Muscle of arm (tissue), 14 donors: ENCODE results near the gene PI16. TPM values are rescaled to one million over a fixed set of nuclear protein-coding genes. Genes with fewer than 3 reads are reported as not detected.

Experiments used
- DNase-seq: peaks from one replicate; pipeline ENCODE4 v3.0.0-alpha.2; 2013
- long read RNA-seq, 11 donors: transcript quantifications; one replicate each; lab custom pipeline, GENCODE V29; 2026
- polyA plus RNA-seq, 12 donors: library from polyadenylated mRNA; unstranded; fragments of 120-200 nt; gene quantifications; one replicate each; pipeline ENCODE4 v1.2.1, GENCODE V29; 2013; ENCODE audit not compliant: insufficient read length in 12 of 12

The PI16 gene, protein sequence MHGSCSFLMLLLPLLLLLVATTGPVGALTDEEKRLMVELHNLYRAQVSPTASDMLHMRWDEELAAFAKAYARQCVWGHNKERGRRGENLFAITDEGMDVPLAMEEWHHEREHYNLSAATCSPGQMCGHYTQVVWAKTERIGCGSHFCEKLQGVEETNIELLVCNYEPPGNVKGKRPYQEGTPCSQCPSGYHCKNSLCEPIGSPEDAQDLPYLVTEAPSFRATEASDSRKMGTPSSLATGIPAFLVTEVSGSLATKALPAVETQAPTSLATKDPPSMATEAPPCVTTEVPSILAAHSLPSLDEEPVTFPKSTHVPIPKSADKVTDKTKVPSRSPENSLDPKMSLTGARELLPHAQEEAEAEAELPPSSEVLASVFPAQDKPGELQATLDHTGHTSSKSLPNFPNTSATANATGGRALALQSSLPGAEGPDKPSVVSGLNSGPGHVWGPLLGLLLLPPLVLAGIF
- 10 to 100 TPM in 6 of 12 donors, 1 to 10 TPM in 5, not detected in 1; 5.1 to 65.3 (median 10.9) TPM for polyA plus RNA-seq
- long read RNA-seq, donor 1: 0 reads
- long read RNA-seq, donor 2, transcript PI16-201 (7 exons, 2,190 nt): major isoform, 9 of 34 reads
- long read RNA-seq, donor 2, partial matches to known transcripts: 25 of 34 reads
- long read RNA-seq, donor 2, other reads (novel, unspliced or antisense): 0 of 34 reads
- long read RNA-seq, donor 3, partial matches to known transcripts: 0 of 1 reads
- long read RNA-seq, donor 3, other reads (novel, unspliced or antisense): 0 of 1 reads
- long read RNA-seq, donor 4: 0 reads
- long read RNA-seq, donor 5, transcript PI16-201 (7 exons, 2,190 nt): major isoform, 5 of 5 reads
- long read RNA-seq, donor 5, partial matches to known transcripts: 0 of 5 reads
- long read RNA-seq, donor 5, other reads (novel, unspliced or antisense): 0 of 5 reads
- long read RNA-seq, donor 6, partial matches to known transcripts: 0 of 1 reads
- long read RNA-seq, donor 6, other reads (novel, unspliced or antisense): 0 of 1 reads
- long read RNA-seq, donor 7, partial matches to known transcripts: 0 of 1 reads
- long read RNA-seq, donor 7, other reads (novel, unspliced or antisense): 0 of 1 reads
- long read RNA-seq, donor 8, partial matches to known transcripts: 0 of 4 reads
- long read RNA-seq, donor 8, other reads (novel, unspliced or antisense): 0 of 4 reads
- long read RNA-seq, donor 9, transcript PI16-201 (7 exons, 2,190 nt): major isoform, 7 of 194 reads
- long read RNA-seq, donor 9, partial matches to known transcripts: 187 of 194 reads
- long read RNA-seq, donor 9, other reads (novel, unspliced or antisense): 0 of 194 reads
- long read RNA-seq, donor 10, partial matches to known transcripts: 7 of 10 reads
- long read RNA-seq, donor 10, other reads (novel, unspliced or antisense): 0 of 10 reads
- long read RNA-seq, donor 11, partial matches to known transcripts: 0 of 3 reads
- long read RNA-seq, donor 11, other reads (novel, unspliced or antisense): 0 of 3 reads

GRCh38 chr6:36954262-36954931 lies at the start of gene PI16:
PI16 (plus strand) TSS chr6:36954738; CDS start chr6:36954761, 23 bp downstream.
- no peak for DNase-seq

DNA sequence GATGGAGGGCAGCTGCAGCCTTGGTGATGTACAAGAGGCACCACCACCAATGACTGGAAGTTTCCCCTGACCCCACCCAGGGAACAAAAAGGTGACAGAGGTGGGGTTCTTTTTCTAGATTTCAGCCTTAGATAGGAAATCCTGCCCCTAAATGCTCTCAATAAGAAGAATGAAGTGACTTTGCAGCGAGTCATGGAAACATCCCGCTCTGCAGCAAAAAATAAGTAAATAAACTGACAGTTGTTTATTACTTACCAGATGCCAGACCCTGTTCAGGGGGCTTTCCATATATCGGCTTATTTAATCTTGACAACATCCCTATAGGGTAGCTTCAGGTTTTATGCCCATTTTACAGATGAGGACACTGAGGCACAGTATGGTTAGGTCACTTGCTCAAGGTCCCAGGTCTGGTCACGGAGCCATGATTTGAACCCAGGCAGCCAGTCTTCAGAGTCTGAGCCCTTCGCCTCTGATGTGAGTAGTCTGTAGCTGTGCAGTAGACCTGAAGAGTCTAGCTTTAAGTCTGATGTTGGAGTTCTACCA lies 49.6 kb upstream of the PI16 start:
- DNase-seq: no peak

DNA sequence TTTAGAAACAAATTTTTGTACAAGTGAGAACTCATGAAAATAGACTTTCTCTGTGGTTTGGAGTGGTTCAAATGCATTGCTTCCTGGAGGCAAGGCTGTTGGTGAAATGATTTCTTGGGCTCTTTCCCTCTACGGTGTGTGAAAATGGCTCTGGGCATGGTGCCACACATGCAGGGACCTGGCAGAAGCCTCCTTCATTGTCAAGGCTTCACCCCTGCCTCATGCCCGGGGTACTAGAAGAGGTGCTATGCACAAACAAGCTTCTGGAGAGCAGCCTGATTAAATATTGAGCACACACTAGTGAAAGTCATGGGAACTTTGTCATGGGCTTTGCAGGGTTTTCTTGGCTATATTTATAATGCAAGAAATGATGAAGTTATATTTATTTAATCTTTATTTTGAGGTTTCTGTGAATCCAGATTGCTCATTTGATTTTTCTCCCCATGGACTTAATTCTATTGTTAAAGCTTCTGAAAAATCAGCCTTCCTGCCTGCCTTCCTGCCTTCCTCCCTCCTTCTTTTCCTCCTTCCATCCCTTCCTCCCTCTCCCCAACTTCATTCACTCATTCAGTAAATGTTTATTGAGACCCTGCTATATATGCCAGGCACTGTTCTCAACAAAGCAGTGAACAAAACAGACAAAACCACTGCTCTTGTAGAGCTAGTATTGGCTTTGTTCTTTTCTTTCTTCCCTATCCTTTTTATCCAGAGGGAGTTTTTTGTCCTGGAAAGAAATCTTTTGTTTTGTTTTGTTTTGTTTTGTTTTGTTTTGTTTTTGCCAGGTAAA lies 47.8 kb upstream of the PI16 start:
- no peak for DNase-seq

GRCh38 chr6:36907781-36908180 lies 46.8 kb upstream of the PI16 start:
- no peak for DNase-seq

GRCh38 chr6:36908747-36909146 lies 45.8 kb upstream of the PI16 start:
- DNase-seq: no peak

- no peak for DNase-seq
These were observed 42.5 kb upstream of the PI16 start for GRCh38 chr6:36912030-36912454.

DNA sequence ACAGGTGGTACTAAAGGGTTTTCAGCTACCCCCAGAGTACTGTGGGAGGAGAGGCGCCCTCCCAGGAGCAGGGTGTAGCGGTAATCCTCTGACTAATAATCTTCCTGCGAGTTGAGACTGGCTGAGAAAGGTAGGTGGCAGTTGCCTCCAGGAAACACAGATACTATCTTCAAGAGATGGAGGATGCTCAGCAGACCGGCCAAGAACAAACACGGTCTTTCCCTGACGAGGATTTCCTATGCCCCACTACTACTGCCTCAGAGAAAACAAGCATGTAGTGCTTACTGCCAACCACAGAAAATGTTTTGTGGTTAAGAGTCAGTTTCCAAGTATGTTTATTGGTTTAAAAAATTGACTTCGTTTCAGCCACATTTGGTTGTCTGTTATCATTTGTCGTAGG lies 42.0 kb upstream of the PI16 start:
- no peak for DNase-seq

- no peak for DNase-seq
These were observed 41.5 kb upstream of the PI16 start for GRCh38 chr6:36913082-36913481.

DNA sequence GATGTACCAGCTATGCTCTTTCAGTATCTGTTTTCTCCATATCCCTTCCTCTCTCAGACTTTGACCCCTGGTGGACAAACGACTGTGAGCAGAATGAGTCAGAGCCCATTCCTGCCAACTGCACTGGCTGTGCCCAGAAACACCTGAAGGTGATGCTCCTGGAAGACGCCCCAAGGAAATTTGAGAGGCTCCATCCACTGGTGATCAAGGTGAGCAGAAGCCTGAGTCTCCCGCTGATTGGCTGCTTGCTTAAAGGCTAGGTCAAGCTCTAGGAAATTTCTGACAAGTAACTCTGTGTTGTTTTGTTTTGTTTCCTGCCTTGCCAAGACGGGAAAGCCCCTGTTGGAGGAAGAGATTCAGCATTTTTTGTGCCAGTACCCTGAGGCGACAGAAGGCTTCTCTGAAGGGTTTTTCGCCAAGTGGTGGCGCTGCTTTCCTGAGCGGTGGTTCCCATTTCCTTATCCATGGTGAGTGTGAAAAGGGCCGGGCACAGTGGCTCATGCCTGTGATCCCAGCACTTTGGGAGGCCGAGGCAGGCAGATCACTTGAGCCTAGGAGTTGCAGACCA lies 40.2 kb upstream of the PI16 start:
- no peak for DNase-seq

- DNase-seq: no peak
These were observed 38.9 kb upstream of the PI16 start for GRCh38 chr6:36915599-36915998.

DNA sequence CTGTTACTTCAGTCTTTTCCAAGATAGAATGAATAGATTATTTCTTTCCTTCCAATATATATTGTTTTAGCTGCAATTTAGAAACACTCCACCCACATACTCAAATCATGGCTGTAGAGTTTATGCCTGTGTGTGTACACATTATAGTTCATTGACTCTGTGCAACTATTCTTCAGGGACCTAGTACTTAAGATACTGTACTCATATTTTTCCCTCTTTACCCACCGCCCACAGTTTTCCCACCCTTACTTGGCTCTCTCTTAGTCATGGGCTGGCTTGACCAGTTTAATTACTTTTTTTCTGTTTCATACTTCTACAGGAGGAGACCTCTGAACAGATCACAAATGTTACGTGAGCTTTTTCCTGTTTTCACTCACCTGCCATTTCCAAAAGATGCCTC lies 38.4 kb upstream of the PI16 start:
- DNase-seq: no peak

DNA sequence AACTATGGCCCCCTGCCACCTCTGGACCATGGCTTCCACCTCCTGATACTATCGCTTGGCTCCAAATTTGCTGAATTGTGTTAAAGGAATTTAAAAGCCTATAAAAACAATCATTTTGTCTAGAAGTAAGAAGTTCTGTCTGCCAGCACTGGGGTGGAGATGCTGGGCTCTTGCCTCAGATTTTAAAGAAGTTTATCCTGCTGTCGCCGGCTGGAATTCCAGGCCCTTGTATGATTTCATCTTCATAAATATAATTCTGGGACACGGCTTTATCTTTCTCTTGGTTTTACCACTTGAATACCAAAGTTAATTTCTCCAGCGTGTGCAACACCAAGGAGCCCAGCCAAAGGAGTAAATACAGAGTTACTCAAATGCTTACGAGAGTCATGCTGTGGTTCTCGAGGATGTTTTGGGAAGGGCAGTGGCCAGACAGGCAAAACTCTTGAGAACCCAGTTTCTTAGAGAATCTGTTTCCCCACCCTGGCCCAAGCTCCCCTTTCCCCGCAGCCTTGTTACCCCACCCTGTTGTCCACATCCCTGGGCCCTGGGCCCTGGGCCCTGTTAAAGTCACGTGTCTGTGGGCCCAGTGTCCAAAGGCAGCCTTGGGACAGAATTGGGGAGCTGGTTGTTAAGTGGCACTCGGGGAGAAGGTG lies 36.9 kb upstream of the PI16 start:
- DNase-seq: peak; percentile 76

GRCh38 chr6:36920049-36920448 lies 34.5 kb upstream of the PI16 start:
- no peak for DNase-seq

DNA sequence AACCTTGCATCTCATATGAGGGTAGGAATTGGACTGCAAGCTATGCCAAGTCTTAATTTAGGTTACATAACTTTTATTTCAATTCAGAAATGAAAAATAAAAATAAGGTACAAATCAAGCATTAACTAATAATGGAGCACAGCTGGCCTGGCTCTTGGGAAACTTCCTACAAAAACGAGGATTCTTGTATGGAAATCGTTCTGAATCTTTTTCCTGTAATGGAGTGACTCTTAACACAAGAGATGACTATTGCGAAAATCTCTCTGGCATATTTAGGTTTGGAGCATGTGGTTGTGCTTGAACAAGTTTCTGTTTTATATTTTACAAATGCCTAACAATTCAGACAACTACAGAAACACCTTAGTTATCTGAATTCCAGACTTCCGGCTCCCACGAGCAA lies 34.0 kb upstream of the PI16 start:
- no peak for DNase-seq

DNA sequence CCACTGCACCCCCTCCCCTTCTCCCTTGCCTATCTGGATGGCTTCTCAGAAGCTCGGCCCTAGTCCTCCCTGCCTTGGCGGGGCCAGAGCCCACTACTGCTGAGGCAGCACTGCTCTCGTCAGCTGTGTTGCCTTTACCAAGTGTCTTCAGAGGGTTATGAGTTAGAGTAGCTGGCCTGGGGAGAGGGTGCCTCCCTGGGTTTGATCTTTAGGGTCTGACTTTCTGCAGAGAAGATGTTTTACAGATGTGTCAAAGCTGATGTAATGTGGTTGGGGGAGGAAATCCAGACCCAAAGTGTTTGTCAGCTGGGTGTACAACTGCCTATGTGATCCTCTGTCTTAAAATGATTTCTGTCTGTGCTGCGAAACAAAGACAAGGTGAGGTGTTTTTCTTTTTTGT lies 30.4 kb upstream of the PI16 start:
- no peak for DNase-seq

DNA sequence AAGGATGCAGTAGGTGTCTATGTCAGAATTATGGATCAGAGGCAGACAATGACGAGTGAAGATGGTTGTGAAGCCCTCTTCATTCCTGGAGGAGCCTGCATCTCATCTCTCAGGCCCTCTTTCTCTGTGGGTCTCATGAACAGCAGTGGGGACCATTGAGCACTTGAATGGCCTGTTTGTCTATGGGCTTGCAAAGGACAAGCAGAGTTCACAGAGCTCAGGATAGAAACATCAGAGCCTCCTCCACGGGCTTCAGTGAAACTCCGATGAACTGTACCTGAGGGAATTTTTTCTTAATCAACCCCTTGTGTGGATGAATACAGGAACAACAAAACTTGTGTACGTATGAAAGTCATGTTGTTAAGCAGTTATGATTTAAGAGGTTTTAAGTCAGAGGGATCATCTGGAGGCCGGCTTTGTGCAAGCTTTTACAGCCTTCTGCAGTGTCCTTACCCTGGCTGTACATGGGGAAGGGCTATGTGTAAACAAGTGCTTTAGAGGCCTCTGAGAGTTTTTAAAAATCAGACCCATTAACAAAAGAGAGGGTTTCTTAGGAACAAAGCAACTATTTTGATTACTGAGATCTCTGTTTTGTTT lies 29.7 kb upstream of the PI16 start:
- DNase-seq: no peak

GRCh38 chr6:36925809-36926208 lies 28.7 kb upstream of the PI16 start:
- no peak for DNase-seq

DNA sequence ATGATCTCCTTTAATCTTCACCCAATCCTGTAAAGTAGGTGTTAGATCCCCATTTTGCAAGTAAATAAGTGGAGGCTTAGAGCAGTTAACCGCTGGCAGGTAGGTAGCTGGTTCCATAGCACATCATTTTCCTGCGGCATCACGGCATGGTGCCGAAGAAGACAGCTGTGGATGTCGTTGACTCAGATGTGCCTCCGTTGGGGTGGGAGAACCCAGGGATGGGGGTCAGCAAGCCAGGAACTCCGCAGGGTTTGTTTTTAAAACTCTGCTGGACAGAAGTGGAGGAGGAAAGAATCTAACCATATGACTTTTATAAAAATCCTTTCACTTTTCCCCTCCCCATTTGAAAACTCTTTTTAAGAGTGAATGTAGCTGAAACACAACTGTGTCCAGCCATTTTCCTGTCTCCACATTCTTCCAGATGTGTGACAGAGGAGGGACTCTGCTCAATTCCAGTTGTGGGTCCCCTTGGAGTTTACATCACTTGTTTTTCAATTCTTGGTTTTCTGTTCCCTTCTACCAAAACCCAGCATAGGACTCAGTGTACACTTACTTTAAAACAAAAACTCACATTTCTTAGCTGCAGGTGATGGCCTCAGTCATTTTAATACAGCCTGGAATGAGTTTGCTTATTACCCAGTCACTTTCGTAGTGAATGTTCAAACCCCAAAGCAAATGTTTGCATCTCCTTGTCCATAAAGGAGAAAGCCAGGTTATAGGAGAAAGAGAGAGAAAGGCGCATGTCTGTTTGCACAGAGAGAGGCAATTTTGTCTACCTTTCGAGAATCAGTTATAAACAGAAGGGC lies 27.6 kb upstream of the PI16 start:
- DNase-seq: no peak
